Hair follicle dermal papilla cell (primary cell): ENCODE measurements around the gene ZNF878. TPM values are rescaled to one million over a fixed set of nuclear protein-coding genes. Genes with fewer than 3 reads are reported as not detected.

Source experiments
- small RNA-seq: library from RNA; depleted of rRNA; stranded (forward); fragments of <200 nt; gene quantifications from one replicate; pipeline ENCODE3, GENCODE V24; 2012
- total RNA-seq: library from RNA; depleted of rRNA; stranded (reverse); fragments of >200 nt; gene quantifications from 2 replicates; pipeline ENCODE4 v1.2.3, GENCODE V29; 2012

Gene ZNF878
- 0.32 TPM in 1 of 2 replicates, not detected in the other for total RNA-seq

GRCh38 chr19:12052497-12053169 lies at the start of gene ZNF878:
TSS of gene ZNF878 (minus strand) at chr19:12052961. CDS start at chr19:12052801, 160 bp downstream.

GRCh38 chr19:12064590-12065538 lies 12.1 kb upstream of the ZNF878 start, which contains the start of gene ZNF844:
TSS of gene ZNF844 (plus strand) at chr19:12064731. CDS start at chr19:12064874, 143 bp downstream.

GRCh38 chr19:12035220-12036172 lies 17.3 kb downstream of the ZNF878 start, which contains the start of gene ZNF433:
TSS of gene ZNF433 (minus strand) at chr19:12035679. CDS start at chr19:12035539, 140 bp downstream.

Small RNA genes within 50 kb of the gene (small RNA-seq; reads per million reads assigned to genes)
- gene RF00019 (not detected), gene RNA5SP464 (not detected), gene RNA5SP465 (not detected), gene RNA5SP466 (not detected)

Other genes starting within 250 kb of the ZNF878 start
- 8.5 and 10.4 TPM in 2 replicates for gene ZNF440, start 238.7 kb downstream of the ZNF878 start, total RNA-seq
- 7.2 and 8.3 TPM in 2 replicates for gene ZNF439, start 204.2 kb downstream of the ZNF878 start, total RNA-seq
- gene ZNF69, start 165.2 kb downstream of the ZNF878 start, total RNA-seq, result 7.0 and 8.3 TPM in 2 replicates
- gene ZNF700, start 127.9 kb downstream of the ZNF878 start, total RNA-seq, result 7.5 and 7.9 TPM in 2 replicates
- 0.81 and 0.85 TPM in 2 replicates for gene ZNF763, start 87.9 kb downstream of the ZNF878 start, total RNA-seq
- gene ZNF433, start 17.3 kb downstream of the ZNF878 start, total RNA-seq, result 3.8 and 4.2 TPM in 2 replicates
- gene ZNF844, start 11.8 kb upstream of the ZNF878 start, total RNA-seq, result 7.3 and 7.4 TPM in 2 replicates
- gene ZNF20, start 87.4 kb upstream of the ZNF878 start, total RNA-seq, result 4.5 and 6.7 TPM in 2 replicates
- 9.2 and 9.4 TPM in 2 replicates for gene ZNF625, start 103.8 kb upstream of the ZNF878 start, total RNA-seq
- 11.3 and 12.2 TPM in 2 replicates for gene ZNF136, start 110.1 kb upstream of the ZNF878 start, total RNA-seq
- gene ZNF44, start 241.9 kb upstream of the ZNF878 start, total RNA-seq, result 6.6 and 7.0 TPM in 2 replicates